H9 (cell line): ENCODE data around the gene TMEM132D. TPM values are rescaled to one million over a fixed set of nuclear protein-coding genes. Genes with fewer than 3 reads are reported as not detected.

Source experiments
- DNase-seq: peaks from one replicate; pipeline ENCODE4 v3.0.0-alpha.2; 2017
- H2AFZ ChIP-seq: one replicate; pipeline ENCODE4 v1.6.1; 2013; ENCODE audit warnings: mild to moderate bottlenecking, low read length, control low read depth, moderate library complexity
- H2AK5ac ChIP-seq: 2 replicates; pipeline ENCODE4 v1.6.1; 2013; ENCODE audit warnings: low read length, control low read depth, mixed read lengths; ENCODE audit not compliant: insufficient read length
- H2BK120ac ChIP-seq: one replicate; pipeline ENCODE4 v1.6.1; 2013; ENCODE audit warnings: low read depth, mild to moderate bottlenecking, low read length, control low read depth, inconsistent platforms; ENCODE audit not compliant: poor library complexity, severe bottlenecking
- H2BK12ac ChIP-seq: 2 replicates; pipeline ENCODE4 v1.6.1; 2013; ENCODE audit warnings: low read length, control low read depth, mixed read lengths, low read depth; ENCODE audit not compliant: insufficient read length
- H2BK15ac ChIP-seq: 2 replicates; pipeline ENCODE4 v1.6.1; 2013; ENCODE audit warnings: low read depth, low read length, control low read depth
- H2BK20ac ChIP-seq: one replicate; pipeline ENCODE4 v1.6.1; 2013; ENCODE audit warnings: low read depth, mild to moderate bottlenecking, low read length, control low read depth, inconsistent platforms; ENCODE audit not compliant: poor library complexity, severe bottlenecking
- H2BK5ac ChIP-seq: 2 replicates; pipeline ENCODE4 v1.6.1; 2013; ENCODE audit warnings: low read length, control low read depth, mixed read lengths; ENCODE audit not compliant: insufficient read length
- H3K14ac ChIP-seq: 2 replicates; pipeline ENCODE4 v1.6.1; 2013; ENCODE audit warnings: low read length, control low read depth; ENCODE audit not compliant: insufficient read depth
- H3K18ac ChIP-seq: 2 replicates; pipeline ENCODE4 v1.6.1; 2013; ENCODE audit warnings: low read depth, mild to moderate bottlenecking, mixed read lengths, low read length, control low read depth; ENCODE audit not compliant: insufficient read length
- H3K23ac ChIP-seq: 2 replicates; pipeline ENCODE4 v1.6.1; 2013; ENCODE audit warnings: low read length, control low read depth, mixed read lengths, low read depth; ENCODE audit not compliant: insufficient read length
- H3K23me2 ChIP-seq: 2 replicates; pipeline ENCODE4 v1.6.1; 2013; ENCODE audit warnings: low read depth, mild to moderate bottlenecking, mixed read lengths, low read length, control low read depth; ENCODE audit not compliant: insufficient read length, poor library complexity, severe bottlenecking
- H3K27ac ChIP-seq: 2 replicates; pipeline ENCODE4 v1.5.1; 2013; ENCODE audit warnings: low read length, control low read depth, mixed read lengths, low read depth; ENCODE audit not compliant: insufficient read length
- H3K27me3 ChIP-seq: 2 replicates; pipeline ENCODE4 v1.6.1; 2013; ENCODE audit warnings: low read length, control low read depth, inconsistent platforms; ENCODE audit not compliant: insufficient read depth
- H3K4ac ChIP-seq: 2 replicates; pipeline ENCODE4 v1.6.1; 2013; ENCODE audit warnings: low read depth, mild to moderate bottlenecking, control low read depth, inconsistent platforms, low read length, moderate library complexity
- H3K4me1 ChIP-seq: 2 replicates; pipeline ENCODE4 v1.6.1; 2013; ENCODE audit warnings: low read length, control low read depth, inconsistent platforms; ENCODE audit not compliant: insufficient read depth
- H3K4me2 ChIP-seq: 2 replicates; pipeline ENCODE4 v1.6.1; 2013; ENCODE audit warnings: low read length, control low read depth, mixed read lengths; ENCODE audit not compliant: insufficient read length, insufficient read depth
- H3K56ac ChIP-seq: 2 replicates; pipeline ENCODE4 v1.6.1; 2013; ENCODE audit warnings: low read depth, mild to moderate bottlenecking, mixed read lengths, low read length, control low read depth; ENCODE audit not compliant: insufficient read length
- H3K79me1 ChIP-seq: 2 replicates; pipeline ENCODE4 v1.6.1; 2013; ENCODE audit warnings: low read depth, mild to moderate bottlenecking, moderate library complexity, low read length, control low read depth, inconsistent platforms; ENCODE audit not compliant: insufficient read depth, poor library complexity, severe bottlenecking
- H3K79me2 ChIP-seq: 2 replicates; pipeline ENCODE4 v1.6.1; 2013; ENCODE audit warnings: low read length, control low read depth, inconsistent platforms; ENCODE audit not compliant: insufficient read depth
- H3K9ac ChIP-seq: 2 replicates; pipeline ENCODE4 v1.6.1; 2013; ENCODE audit warnings: low read length, control low read depth, mixed read lengths; ENCODE audit not compliant: insufficient read length; ENCODE audit errors: extremely low read depth
- H3K9me3 ChIP-seq: one replicate; pipeline ENCODE4 v1.6.1; 2013; ENCODE audit warnings: low read depth, low read length, inconsistent platforms; ENCODE audit not compliant: control insufficient read depth
- H3T11ph ChIP-seq: one replicate; pipeline ENCODE4 v1.6.1; 2013; ENCODE audit warnings: mild to moderate bottlenecking, low read length, control low read depth, inconsistent platforms
- H4K20me1 ChIP-seq: one replicate; pipeline ENCODE4 v1.6.1; 2013; ENCODE audit not compliant: control insufficient read depth, insufficient read length, insufficient read depth
- H4K5ac ChIP-seq: 2 replicates; pipeline ENCODE4 v1.6.1; 2013; ENCODE audit warnings: low read depth, mild to moderate bottlenecking, mixed read lengths, low read length, control low read depth; ENCODE audit not compliant: insufficient read length
- H4K8ac ChIP-seq: replicated peaks from 2 replicates; pipeline ENCODE4 v1.6.1; 2013; ENCODE audit warnings: low read length, control low read depth, mixed read lengths, low read depth; ENCODE audit not compliant: insufficient read length
- H4K91ac ChIP-seq: 2 replicates; pipeline ENCODE4 v1.6.1; 2013; ENCODE audit warnings: low read depth, mild to moderate bottlenecking, moderate library complexity, mixed read lengths, low read length, control low read depth; ENCODE audit not compliant: insufficient read length
- H3K27ac Mint-ChIP-seq, 3 experiments: 2 replicates in 2 of 3; 3 replicates in 1 of 3; pipeline ENCODE4 v1.8.0; 2020 to 2021; ENCODE audit warnings: mixed read lengths in 3 of 3, mild to moderate bottlenecking in 1 of 3, moderate library complexity in 1 of 3
- H3K27me3 Mint-ChIP-seq: 2 replicates; pipeline ENCODE4 v1.8.0; 2021; ENCODE audit warnings: low read depth, mild to moderate bottlenecking, moderate library complexity, mixed read lengths
- H3K36me3 Mint-ChIP-seq, 3 experiments: 2 replicates in 2 of 3; 3 replicates in 1 of 3; pipeline ENCODE4 v1.8.0; 2020 to 2021; ENCODE audit warnings: low read depth in 3 of 3, mixed read lengths in 3 of 3; ENCODE audit not compliant: insufficient read depth in 1 of 3
- H3K4me1 Mint-ChIP-seq, 2 experiments: 2 replicates each; pipeline ENCODE4 v1.8.0; 2020; ENCODE audit warnings: mixed read lengths in 2 of 2
- H3K4me3 Mint-ChIP-seq, 2 experiments: 2 replicates in 1 of 2; 3 replicates in 1 of 2; pipeline ENCODE4 v1.8.0; 2020 to 2021; ENCODE audit warnings: mild to moderate bottlenecking in 2 of 2, mixed read lengths in 2 of 2, moderate library complexity in 1 of 2
- H3K9me3 Mint-ChIP-seq, 2 experiments: 2 replicates in 1 of 2; 3 replicates in 1 of 2; pipeline ENCODE4 v1.8.0; 2020; ENCODE audit warnings: mild to moderate bottlenecking in 2 of 2, mixed read lengths in 2 of 2, moderate library complexity in 1 of 2
- CTCF ChIP-seq: fragments of 200-600 bp; sonication (generic); conservative IDR thresholded peaks from 3 replicates; pipeline ENCODE4 v1.8.0; 2021; ENCODE audit warnings: antibody characterized with exemption, mild to moderate bottlenecking
- WGBS: extraction: QIAGEN DNeasy Blood & Tissue Kit; methylation state at CpG from one replicate; pipeline ENCODE4 v1.1.7; 2013; ENCODE audit warnings: missing lambda C conversion rate, low lambda C conversion rate, mixed read lengths; ENCODE audit not compliant: insufficient read length; ENCODE audit errors: extremely low coverage; 5-methylcytosine and 5-hydroxymethylcytosine counted together
- total RNA-seq: library from RNA; stranded (reverse); gene quantifications from 2 replicates; pipeline ENCODE4 v1.2.1, GENCODE V29; 2021

Gene TMEM132D
- total RNA-seq, 1 experiment from 2014 or later: 6.1 TPM

- no peaks in the 10 kb centered on the region for H3K23me2 ChIP-seq
- H3K4me2 ChIP-seq: no peak overlapping the region
- no peaks in the 10 kb centered on the region for H4K20me1 ChIP-seq
- TF ChIP-seq CTCF: no peak
- peaks cover 11 to 18% of the 10 kb centered on the region in 2 experiments for H3K9me3 Mint-ChIP-seq
- H2BK5ac ChIP-seq: no peak overlapping the region
- no peak overlapping the region for H2AK5ac ChIP-seq
- no peak overlapping the region for H3K56ac ChIP-seq
- no peak overlapping the region for H2BK15ac ChIP-seq
- H3K4ac ChIP-seq: no peak overlapping the region
- H3K79me1 ChIP-seq: no peaks in the 10 kb centered on the region
- H3K79me2 ChIP-seq: no peaks in the 10 kb centered on the region
- no peak overlapping the region for H3K27ac Mint-ChIP-seq
- no peaks in the 10 kb centered on the region for H3K9me3 ChIP-seq
- no peak overlapping the region for H3K14ac ChIP-seq
- WGBS: no CpG with 5 or more reads among the region's 4 CpGs
- no peaks in the 10 kb centered on the region for H3K4me1 ChIP-seq
- H3K27ac ChIP-seq: no peak overlapping the region
- H3K27me3 ChIP-seq: no peaks in the 10 kb centered on the region; the same call in 1 of the 2 replicates
- H2BK120ac ChIP-seq: no peak overlapping the region
- H4K8ac ChIP-seq: no peak overlapping the region
- H3T11ph ChIP-seq: no peak overlapping the region
- H3K4me3 Mint-ChIP-seq: no peak overlapping the region
- H3K23ac ChIP-seq: no peak overlapping the region
- no peak overlapping the region for H2BK20ac ChIP-seq
- peaks cover 2 to 6% of the 10 kb centered on the region in 2 experiments; a peak in 2 of 4 replicates for H3K4me1 Mint-ChIP-seq
- no peak overlapping the region for H2BK12ac ChIP-seq
- H3K9ac ChIP-seq: no peak overlapping the region
- H4K91ac ChIP-seq: no peak overlapping the region
- H3K18ac ChIP-seq: no peak overlapping the region
- no peaks in the 10 kb centered on the region; the same call in 1 of the 2 replicates for H3K27me3 Mint-ChIP-seq
- H3K36me3 Mint-ChIP-seq: peaks cover 12 to 26% (median 19%) of the 10 kb centered on the region in 3 experiments
- no peak for DNase-seq
- H2AFZ ChIP-seq: no peak overlapping the region
- H4K5ac ChIP-seq: no peak overlapping the region
These were observed 315.7 kb downstream of the TMEM132D start for GRCh38 chr12:129588142-129588541.
